ENCODE data around the gene PRRX2.

PRRX2 gene

DNA sequence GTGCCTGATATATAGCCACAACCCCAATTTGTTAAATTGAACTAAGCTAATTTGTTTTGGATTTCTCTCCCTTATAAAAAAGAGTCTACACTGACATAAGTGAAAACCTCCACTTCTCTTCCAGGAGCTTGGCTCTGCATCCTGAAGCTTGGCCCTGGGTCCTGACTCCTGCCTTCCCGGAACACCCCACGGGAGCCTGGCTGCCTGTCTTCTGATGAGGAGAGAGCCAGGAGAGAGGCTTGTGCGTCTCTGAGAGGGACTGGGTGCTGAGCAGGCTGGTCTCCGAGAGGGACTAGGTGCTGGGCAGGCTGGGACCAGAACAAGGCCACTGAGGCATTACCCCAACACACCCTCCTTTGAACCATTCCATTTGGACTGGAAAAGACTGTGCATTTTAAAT is 93.9 kb downstream of the PRRX2 start:
- ATAC-seq, result no peak
- TF ChIP-seq PPARA (CRISPR knock-in tag; IDR thresholded peaks at IDR 0.05; ENCODE audit: borderline replicate concordance) (no peak), ESRRG (CRISPR knock-in tag; IDR thresholded peaks at IDR 0.05) (no peak), SNAI2 (CRISPR knock-in tag; IDR thresholded peaks at IDR 0.05) (no peak), TOX (CRISPR knock-in tag; IDR thresholded peaks at IDR 0.05; ENCODE audit: borderline replicate concordance) (no peak), TCF4 (CRISPR knock-in tag; IDR thresholded peaks at IDR 0.05; ENCODE audit: borderline replicate concordance) (no peak), RARB (CRISPR knock-in tag; IDR thresholded peaks at IDR 0.05) (no peak), ZNF70 (CRISPR knock-in tag; IDR thresholded peaks at IDR 0.05) (no peak), ZNF8 (CRISPR knock-in tag; IDR thresholded peaks at IDR 0.05) (no peak), ZC3H10 (CRISPR knock-in tag; IDR thresholded peaks at IDR 0.05) (no peak), ARNTL (CRISPR knock-in tag; IDR thresholded peaks at IDR 0.05; ENCODE audit: borderline replicate concordance, low read depth) (no peak), BACH2 (CRISPR knock-in tag; IDR thresholded peaks at IDR 0.05; ENCODE audit: borderline replicate concordance) (no peak), ISL1 (CRISPR knock-in tag; IDR thresholded peaks at IDR 0.05) (no peak), ZFP3 (CRISPR knock-in tag; IDR thresholded peaks at IDR 0.05) (no peak)
- TF ChIP-seq, protein P1, sequence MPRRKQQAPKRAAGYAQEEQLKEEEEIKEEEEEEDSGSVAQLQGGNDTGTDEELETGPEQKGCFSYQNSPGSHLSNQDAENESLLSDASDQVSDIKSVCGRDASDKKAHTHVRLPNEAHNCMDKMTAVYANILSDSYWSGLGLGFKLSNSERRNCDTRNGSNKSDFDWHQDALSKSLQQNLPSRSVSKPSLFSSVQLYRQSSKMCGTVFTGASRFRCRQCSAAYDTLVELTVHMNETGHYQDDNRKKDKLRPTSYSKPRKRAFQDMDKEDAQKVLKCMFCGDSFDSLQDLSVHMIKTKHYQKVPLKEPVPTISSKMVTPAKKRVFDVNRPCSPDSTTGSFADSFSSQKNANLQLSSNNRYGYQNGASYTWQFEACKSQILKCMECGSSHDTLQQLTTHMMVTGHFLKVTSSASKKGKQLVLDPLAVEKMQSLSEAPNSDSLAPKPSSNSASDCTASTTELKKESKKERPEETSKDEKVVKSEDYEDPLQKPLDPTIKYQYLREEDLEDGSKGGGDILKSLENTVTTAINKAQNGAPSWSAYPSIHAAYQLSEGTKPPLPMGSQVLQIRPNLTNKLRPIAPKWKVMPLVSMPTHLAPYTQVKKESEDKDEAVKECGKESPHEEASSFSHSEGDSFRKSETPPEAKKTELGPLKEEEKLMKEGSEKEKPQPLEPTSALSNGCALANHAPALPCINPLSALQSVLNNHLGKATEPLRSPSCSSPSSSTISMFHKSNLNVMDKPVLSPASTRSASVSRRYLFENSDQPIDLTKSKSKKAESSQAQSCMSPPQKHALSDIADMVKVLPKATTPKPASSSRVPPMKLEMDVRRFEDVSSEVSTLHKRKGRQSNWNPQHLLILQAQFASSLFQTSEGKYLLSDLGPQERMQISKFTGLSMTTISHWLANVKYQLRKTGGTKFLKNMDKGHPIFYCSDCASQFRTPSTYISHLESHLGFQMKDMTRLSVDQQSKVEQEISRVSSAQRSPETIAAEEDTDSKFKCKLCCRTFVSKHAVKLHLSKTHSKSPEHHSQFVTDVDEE (CRISPR knock-in tag; IDR thresholded peaks at IDR 0.05), result no peak
- TF ChIP-seq, protein P2, sequence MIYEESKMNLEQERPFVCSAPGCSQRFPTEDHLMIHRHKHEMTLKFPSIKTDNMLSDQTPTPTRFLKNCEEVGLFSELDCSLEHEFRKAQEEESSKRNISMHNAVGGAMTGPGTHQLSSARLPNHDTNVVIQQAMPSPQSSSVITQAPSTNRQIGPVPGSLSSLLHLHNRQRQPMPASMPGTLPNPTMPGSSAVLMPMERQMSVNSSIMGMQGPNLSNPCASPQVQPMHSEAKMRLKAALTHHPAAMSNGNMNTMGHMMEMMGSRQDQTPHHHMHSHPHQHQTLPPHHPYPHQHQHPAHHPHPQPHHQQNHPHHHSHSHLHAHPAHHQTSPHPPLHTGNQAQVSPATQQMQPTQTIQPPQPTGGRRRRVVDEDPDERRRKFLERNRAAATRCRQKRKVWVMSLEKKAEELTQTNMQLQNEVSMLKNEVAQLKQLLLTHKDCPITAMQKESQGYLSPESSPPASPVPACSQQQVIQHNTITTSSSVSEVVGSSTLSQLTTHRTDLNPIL (CRISPR knock-in tag; IDR thresholded peaks at IDR 0.05; ENCODE audit: low read depth), result no peak
- TF ChIP-seq, protein P3, sequence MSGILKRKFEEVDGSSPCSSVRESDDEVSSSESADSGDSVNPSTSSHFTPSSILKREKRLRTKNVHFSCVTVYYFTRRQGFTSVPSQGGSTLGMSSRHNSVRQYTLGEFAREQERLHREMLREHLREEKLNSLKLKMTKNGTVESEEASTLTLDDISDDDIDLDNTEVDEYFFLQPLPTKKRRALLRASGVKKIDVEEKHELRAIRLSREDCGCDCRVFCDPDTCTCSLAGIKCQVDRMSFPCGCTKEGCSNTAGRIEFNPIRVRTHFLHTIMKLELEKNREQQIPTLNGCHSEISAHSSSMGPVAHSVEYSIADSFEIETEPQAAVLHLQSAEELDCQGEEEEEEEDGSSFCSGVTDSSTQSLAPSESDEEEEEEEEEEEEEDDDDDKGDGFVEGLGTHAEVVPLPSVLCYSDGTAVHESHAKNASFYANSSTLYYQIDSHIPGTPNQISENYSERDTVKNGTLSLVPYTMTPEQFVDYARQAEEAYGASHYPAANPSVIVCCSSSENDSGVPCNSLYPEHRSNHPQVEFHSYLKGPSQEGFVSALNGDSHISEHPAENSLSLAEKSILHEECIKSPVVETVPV (CRISPR knock-in tag; IDR thresholded peaks at IDR 0.05), result no peak
- TF ChIP-seq, protein P4, sequence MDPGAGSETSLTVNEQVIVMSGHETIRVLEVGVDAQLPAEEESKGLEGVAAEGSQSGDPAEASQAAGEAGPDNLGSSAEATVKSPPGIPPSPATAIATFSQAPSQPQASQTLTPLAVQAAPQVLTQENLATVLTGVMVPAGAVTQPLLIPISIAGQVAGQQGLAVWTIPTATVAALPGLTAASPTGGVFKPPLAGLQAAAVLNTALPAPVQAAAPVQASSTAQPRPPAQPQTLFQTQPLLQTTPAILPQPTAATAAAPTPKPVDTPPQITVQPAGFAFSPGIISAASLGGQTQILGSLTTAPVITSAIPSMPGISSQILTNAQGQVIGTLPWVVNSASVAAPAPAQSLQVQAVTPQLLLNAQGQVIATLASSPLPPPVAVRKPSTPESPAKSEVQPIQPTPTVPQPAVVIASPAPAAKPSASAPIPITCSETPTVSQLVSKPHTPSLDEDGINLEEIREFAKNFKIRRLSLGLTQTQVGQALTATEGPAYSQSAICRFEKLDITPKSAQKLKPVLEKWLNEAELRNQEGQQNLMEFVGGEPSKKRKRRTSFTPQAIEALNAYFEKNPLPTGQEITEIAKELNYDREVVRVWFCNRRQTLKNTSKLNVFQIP (CRISPR knock-in tag; IDR thresholded peaks at IDR 0.05; ENCODE audit: borderline replicate concordance, low read depth), result no peak
- TF ChIP-seq, protein P5, sequence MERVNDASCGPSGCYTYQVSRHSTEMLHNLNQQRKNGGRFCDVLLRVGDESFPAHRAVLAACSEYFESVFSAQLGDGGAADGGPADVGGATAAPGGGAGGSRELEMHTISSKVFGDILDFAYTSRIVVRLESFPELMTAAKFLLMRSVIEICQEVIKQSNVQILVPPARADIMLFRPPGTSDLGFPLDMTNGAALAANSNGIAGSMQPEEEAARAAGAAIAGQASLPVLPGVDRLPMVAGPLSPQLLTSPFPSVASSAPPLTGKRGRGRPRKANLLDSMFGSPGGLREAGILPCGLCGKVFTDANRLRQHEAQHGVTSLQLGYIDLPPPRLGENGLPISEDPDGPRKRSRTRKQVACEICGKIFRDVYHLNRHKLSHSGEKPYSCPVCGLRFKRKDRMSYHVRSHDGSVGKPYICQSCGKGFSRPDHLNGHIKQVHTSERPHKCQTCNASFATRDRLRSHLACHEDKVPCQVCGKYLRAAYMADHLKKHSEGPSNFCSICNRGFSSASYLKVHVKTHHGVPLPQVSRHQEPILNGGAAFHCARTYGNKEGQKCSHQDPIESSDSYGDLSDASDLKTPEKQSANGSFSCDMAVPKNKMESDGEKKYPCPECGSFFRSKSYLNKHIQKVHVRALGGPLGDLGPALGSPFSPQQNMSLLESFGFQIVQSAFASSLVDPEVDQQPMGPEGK (CRISPR knock-in tag; IDR thresholded peaks at IDR 0.05; ENCODE audit: borderline replicate concordance), result no peak

DNA sequence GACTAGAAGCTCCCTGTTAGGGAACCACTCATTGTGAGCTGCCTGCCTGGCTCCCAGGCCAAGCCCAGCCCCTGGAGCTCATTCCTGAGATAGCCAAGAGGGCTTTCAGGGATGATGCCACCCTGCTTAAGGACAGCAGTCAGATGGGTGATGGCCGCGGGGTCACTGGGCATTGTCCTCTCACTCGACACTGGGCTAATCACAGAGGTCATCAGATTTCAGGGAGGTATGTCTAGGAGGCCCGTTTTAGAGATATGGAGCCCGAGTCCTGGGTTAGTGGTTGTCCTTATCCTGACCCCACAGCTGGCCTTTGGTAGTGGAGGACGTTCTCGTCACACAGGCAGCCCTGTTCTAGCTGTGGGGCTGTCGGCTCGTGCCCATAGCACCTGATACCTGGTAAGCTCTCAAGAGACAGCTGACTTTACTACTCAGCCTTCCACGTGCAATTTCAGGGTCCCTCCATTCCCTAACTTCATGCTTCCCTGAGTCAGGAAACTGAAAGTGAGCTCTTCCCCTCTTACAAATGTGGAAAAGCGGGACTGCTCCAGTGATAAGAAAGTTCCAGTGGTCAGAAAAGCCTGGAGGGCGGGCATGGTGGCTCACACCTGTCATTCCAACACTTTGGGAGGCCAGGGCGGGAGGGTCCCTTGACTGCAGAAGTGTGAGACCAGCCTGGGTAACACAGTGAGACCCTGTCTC is 94.5 kb downstream of the PRRX2 start:
- no peak for ATAC-seq
- no peak for TF ChIP-seq ZFP30 (CRISPR knock-in tag; IDR thresholded peaks at IDR 0.05)
- no peak for TF ChIP-seq ZNF8 (CRISPR knock-in tag; IDR thresholded peaks at IDR 0.05)
- no peak for TF ChIP-seq GLIS3 (CRISPR knock-in tag; IDR thresholded peaks at IDR 0.05)
- no peak for TF ChIP-seq CSDC2 (CRISPR knock-in tag; IDR thresholded peaks at IDR 0.05)
- TF ChIP-seq ZNF70 (CRISPR knock-in tag; IDR thresholded peaks at IDR 0.05), result no peak
- TF ChIP-seq ZC3H10 (CRISPR knock-in tag; IDR thresholded peaks at IDR 0.05), result no peak
- TF ChIP-seq, protein P3 (CRISPR knock-in tag; IDR thresholded peaks at IDR 0.05), result no peak
- TF ChIP-seq, protein P5 (CRISPR knock-in tag; IDR thresholded peaks at IDR 0.05; ENCODE audit: borderline replicate concordance), result no peak
- TF ChIP-seq SNAI2 (CRISPR knock-in tag; IDR thresholded peaks at IDR 0.05), result no peak
- no peak for TF ChIP-seq TCF4 (CRISPR knock-in tag; IDR thresholded peaks at IDR 0.05; ENCODE audit: borderline replicate concordance)
- TF ChIP-seq TOX (CRISPR knock-in tag; IDR thresholded peaks at IDR 0.05; ENCODE audit: borderline replicate concordance), result no peak
- TF ChIP-seq, protein P1 (CRISPR knock-in tag; IDR thresholded peaks at IDR 0.05), result no peak
